Measurements from ENCODE around the gene SH2D3C. TPM values are rescaled to one million over a fixed set of nuclear protein-coding genes. Genes with fewer than 3 reads are reported as not detected.

Gene SH2D3C
- total RNA-seq, 1 donor, result 0.18 TPM

DNA sequence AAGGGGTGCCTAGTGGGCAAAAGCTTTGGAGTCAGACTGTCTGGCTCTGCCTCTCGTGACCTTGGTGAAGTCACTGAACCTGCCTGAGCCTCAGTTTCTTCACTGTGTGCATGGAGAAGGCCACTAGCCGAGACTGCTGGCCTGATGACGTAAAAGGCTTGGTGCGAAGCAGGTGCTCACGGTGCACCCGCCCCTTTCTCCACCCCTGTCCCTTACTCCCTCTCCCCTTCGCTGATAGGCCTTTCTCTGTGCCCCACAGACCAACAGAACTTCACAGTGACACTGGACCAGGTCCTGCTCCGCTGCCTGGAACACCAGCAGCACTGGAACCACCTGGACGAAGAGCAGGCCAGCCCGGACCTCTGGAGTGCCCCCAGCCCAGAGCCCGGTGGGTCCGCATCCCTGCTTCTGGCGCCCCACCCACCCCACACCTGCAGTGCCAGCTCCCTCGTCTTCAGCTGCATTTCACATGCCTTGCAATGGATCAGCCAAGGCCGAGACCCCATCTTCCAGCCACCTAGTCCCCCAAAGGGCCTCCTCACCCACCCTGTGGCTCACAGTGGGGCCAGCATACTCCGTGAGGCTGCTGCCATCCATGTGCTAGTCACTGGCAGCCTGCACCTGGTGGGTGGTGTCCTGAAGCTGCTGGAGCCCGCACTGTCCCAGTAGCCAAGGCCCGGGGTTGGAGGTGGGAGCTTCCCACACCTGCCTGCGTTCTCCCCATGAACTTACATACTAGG, 34.6 kb upstream of the SH2D3C start:
- TF ChIP-seq, protein P1, sequence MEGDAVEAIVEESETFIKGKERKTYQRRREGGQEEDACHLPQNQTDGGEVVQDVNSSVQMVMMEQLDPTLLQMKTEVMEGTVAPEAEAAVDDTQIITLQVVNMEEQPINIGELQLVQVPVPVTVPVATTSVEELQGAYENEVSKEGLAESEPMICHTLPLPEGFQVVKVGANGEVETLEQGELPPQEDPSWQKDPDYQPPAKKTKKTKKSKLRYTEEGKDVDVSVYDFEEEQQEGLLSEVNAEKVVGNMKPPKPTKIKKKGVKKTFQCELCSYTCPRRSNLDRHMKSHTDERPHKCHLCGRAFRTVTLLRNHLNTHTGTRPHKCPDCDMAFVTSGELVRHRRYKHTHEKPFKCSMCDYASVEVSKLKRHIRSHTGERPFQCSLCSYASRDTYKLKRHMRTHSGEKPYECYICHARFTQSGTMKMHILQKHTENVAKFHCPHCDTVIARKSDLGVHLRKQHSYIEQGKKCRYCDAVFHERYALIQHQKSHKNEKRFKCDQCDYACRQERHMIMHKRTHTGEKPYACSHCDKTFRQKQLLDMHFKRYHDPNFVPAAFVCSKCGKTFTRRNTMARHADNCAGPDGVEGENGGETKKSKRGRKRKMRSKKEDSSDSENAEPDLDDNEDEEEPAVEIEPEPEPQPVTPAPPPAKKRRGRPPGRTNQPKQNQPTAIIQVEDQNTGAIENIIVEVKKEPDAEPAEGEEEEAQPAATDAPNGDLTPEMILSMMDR (IDR thresholded peaks at IDR 0.05; ENCODE audit: insufficient read depth, low read length), result no peak
- no peak for DNase-seq (ENCODE audit: low read depth)
- H3K4me3 ChIP-seq (ENCODE audit: low read depth, low read length), result no peak overlapping the region

DNA sequence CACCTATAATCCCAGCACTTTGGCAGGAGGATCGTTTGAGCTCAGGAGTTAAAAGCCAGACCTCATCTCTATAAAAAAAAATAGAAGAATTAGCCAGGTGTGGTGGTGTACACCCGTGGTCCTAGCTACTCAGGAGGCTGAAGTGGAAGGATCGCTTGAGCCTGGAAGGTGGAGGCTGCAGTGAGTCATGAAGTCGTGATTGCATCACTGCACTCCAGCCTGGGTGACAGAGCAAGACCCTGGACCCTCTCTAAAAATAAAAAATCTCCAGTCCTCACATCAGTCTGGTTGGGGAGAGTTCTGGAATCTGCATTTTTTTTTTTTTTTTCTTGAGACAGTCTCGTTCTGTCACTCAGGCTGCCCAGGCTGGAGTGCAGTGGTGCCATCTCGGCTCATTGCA, 33.5 kb upstream of the SH2D3C start:
- TF ChIP-seq, protein P1 (IDR thresholded peaks at IDR 0.05; ENCODE audit: insufficient read depth, low read length), result no peak
- no peak for DNase-seq (ENCODE audit: low read depth)
- H3K4me3 ChIP-seq (ENCODE audit: low read depth, low read length), result no peak overlapping the region

DNA sequence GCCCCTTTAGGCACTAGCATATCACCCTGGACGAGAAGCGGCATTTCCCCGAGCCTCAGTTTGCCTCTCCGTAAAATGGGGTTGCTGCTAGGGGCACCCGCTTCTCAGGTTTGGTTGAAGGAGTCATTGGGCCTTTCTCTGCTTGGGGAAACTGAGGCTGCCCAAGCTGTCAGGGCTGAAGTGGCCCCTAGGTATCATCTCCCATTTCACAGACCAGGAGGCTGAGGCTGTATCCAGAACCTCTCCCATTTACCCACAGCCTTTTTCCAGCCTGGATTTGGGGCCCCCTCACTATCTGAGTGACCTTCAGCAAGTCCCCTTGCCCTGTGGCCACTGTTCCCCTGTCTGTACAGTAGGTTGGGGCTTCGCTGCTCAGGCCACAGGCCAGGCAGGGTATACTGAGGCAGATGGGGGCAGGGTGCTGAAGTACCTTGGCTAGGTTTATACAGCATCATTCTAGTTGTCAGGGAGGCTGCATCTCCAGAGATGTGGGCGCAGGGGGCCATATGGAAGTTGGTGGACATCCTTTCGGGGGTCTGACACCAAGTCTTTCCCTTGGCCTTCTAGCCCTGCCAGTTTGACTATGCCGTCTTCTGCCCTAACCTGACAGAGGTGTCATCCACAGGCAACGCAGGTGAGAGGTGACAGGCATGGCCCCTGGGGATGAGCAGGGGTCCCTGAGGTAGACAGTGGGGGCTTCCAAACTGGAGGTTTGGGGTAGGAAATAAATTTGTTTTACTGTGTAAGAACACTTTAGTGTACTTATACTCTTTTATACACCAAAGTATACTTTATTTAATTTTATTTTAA, 32.1 kb upstream of the SH2D3C start:
- H3K4me3 ChIP-seq (ENCODE audit: low read depth, low read length), result no peak overlapping the region
- TF ChIP-seq, protein P1 (IDR thresholded peaks at IDR 0.05; ENCODE audit: insufficient read depth, low read length), result no peak
- DNase-seq (ENCODE audit: low read depth), result no peak

DNA sequence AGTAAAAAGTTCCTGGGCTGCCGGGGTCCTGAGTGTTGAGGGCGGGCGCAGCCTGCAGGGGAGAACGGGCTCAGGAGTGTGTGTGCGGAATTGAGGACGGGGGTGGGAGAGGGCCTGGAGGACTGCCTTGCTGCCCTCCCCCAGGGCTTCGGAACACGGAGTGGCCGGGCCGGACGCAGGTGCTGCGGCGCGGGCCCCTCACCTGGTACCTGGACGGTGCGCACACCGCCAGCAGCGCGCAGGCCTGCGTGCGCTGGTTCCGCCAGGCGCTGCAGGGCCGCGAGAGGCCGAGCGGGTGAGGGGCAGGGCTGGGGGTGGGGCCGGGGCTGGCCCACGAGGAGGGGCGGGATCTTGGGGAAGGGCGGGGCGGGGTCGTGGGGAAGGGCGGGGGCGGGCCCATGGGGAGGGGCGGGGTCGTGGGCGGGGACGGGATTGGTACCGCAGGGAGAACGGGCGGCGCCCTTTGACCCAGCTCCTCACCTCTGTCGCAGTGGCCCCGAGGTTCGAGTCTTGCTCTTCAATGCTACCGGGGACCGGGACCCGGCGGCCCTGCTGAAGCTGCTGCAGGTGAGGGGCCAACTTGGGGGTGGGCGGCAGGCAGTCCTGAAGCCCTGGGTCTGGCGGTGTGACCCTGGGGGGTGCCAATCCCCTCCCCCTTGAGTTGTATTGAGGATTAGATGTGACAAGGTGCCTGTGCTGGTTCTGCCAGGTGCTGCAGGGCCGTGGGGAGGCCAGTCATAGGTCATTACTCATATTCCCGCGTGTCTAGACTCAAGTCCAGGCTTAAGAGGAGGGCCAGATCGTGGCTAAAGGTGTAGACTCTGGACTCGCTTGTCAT, 31.3 kb upstream of the SH2D3C start:
- TF ChIP-seq, protein P1 (IDR thresholded peaks at IDR 0.05; ENCODE audit: insufficient read depth, low read length), result no peak
- H3K4me3 ChIP-seq (ENCODE audit: low read depth, low read length), result no peak overlapping the region
- DNase-seq (ENCODE audit: low read depth), result no peak

DNA sequence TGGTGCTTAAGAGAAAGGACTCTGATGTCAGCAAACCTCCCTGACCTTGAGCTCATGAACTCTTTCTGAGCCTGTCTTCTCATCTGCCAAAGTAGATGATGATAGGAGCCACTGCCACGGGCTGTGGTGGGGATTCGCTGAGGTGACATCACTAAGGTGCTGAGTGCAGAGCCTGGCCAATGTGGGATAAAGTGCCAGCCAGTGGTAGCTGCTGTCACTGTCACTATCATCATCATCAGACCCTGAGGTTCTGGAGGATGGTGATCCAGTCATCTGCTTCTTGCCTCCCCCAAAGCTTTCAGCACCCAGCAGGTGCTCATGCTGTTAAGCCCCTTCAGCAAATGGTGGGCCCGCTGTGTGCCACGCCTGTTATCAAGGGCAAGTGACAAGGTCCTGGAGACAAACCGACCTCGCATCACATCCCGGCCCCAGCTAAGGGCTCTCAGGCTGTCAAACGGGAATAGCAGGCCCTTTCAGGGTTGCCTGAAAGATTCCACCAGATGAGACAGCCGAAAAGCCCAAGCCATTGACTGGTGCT, 30.6 kb upstream of the SH2D3C start:
- H3K4me3 ChIP-seq (ENCODE audit: low read depth, low read length), result no peak overlapping the region
- no peak for DNase-seq (ENCODE audit: low read depth)
- TF ChIP-seq, protein P1 (IDR thresholded peaks at IDR 0.05; ENCODE audit: insufficient read depth, low read length), result no peak

DNA sequence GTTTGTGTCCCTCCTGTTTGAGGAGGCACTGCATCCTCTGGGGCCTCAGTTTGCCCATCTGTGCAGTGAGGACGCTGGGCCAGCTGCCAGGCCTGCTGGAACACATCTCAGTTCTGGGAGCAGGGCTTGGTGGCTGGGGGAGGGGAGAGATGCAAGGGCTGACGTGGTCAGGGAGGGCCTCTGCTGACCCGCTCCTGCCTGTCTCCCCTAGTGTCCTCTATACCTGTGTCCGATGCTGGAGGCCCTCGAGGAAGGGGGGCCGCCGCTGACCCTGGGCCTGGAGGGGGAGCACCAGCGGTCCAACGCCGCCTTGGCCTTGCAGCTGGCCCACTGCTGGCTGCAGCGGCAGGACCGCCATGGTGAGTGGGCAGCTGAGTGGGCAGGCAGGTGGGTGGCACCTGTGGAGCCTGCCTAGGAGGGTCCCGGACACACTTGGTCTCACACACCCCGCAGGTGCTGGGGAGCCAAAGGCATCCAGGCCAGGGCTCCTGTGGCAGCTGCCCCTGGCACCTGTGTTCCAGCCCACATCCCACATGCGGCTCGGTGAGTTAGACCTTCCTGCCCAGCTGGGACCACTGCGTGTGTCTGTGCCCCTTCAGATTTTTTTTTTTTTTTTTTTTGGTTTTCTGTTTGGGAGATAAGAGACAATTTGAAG, 30.0 kb upstream of the SH2D3C start:
- TF ChIP-seq, protein P1 (IDR thresholded peaks at IDR 0.05; ENCODE audit: insufficient read depth, low read length), result no peak
- no peak overlapping the region for H3K4me3 ChIP-seq (ENCODE audit: low read depth, low read length)

More for the DNA sequence above, 30.0 kb upstream of the SH2D3C start:
- no peak for DNase-seq (ENCODE audit: low read depth)
